GM18873 (cell line): ENCODE data around the gene PDE9A.

ENCODE experiments used
- ATAC-seq: cut with Tn5 transposase; IDR thresholded peaks from one replicate; pipeline ENCODE4 v1.9.1; 2021; ENCODE audit warnings: mild to moderate bottlenecking, moderate library complexity, moderate number of reproducible peaks; ENCODE audit not compliant: unreplicated experiment, low FRiP score

Gene PDE9A

DNA sequence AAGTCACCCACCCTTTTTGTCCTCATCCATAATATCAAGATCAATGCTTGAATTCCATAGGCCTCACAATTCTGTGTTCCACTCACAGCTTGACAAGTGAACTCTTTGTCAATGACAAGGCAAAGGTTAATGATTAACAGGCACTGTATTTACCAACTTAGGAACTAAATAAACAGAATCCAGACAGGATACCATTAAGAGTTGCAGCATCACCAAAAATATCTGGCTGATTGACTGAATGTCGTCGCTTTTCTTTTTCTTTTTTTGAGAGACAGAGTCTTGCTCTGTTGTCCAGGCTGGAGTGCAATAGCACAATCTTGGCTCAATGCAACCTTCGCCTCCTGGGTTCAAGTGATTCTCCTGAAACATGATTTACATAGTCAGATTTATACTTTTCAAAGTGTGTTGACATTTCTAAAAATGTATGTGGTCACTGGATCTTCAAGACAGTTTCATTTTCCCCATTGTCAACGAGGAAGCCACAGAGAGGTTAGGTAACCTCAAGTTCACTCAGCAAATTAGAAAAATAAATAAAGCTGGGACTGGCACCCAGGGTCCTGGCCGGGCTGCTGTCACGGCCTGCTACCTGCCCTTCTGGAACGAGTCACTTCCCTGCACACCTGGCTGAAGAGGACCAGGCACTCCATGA, 81.0 kb downstream of the PDE9A start:
- no peak for ATAC-seq

DNA sequence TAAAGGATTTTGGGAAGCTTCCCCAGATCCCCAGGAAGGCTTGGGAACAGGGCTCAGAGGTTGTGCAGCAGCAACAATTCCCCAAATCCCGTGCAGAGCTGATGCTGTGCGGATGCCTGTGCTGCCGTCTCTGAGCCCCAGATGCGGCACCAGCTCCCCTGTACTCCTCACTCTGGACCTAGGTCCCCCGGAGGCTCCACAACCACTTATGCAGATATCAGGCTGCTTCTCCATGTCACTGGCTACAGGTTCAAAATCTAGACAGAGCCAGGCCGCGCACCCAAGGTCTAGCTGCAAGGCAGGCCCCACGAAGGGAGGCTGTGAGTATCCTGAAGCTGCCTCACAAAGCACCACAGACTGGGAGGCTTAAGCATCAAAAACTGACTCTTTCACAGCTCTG, 81.6 kb downstream of the PDE9A start:
- ATAC-seq: no peak

DNA sequence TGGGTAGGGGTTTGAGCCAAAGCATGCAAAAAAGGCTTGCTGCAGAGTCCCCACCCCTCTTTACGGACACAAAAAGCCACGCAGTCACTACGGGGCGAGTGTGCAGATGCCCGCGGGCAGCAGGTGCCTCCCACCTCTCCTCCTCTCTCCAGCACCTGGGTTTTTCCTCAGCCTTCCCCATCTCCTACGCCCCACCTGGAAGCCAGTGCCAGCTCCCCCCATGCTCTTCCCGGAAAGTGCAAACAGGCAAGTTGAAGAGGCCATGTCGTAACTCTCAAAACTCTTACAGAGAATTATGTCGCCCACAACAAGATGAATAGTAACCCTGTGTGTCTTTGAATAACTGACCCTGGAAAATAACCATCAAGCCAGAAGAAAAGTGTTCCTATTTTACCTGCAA, 82.5 kb downstream of the PDE9A start:
- ATAC-seq: no peak

DNA sequence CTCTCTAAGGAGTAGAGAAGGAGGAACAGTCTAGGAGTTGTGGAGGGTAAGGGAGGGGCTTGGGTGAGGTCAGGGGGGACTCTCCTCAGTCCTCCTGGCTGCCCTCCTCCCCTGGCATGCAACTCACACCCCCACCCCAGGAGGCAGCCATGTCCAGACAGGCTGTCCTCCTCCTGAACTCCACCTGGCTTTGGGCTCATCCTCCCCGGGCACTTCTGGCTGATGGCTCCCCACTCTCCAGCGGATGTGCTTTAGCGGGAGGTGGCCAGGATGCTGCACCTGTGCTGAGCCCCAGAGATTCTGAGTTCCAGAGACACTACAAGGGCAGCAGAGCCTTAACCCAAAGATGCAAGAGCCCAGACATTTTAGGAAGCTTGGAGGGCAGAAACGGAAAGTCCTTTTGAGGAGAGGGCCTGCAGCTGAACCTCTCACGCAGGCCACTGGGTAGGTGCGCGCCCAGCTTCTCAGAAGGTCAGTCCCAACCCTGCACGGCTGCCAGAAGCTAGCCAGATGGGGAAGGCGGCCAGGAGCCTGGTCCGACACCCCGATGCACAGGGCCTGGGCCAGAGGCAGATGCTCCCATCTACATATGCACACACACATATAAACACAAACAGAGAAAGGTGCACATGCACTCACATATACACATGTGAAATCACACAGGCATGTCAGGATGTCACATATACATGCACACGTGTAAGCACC, 83.4 kb downstream of the PDE9A start:
- no peak for ATAC-seq

DNA sequence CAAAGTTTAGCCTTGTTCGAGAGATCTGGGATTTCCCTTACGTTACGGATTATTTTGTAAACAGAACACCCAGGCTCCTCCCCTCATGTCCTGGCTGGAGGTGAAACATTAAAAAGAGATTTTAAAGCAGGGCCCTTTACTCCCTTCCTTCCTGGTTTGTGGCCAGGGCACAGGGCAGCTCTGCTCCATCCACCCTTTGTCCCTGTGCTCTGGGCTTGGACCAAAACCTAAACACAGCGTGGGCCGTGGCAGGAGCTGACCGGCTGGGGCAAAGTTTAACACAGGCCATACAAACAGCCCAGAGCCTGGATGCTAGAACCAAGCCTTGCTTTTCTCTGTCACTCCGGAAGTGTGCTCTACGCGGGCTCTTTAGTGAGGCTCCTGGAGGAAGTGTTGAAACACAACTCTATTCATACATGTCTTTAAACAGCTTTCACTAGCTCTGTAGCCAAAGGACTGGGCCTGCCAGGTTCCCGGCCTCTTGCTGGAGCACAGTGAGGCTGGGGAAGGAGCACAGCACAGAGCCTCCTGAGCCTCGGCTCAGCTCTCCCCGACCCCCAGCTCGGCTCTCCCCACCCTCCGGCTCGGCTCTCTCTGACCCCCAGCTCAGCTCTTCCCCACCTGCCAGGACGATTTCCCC, 84.7 kb downstream of the PDE9A start:
- ATAC-seq: no peak

DNA sequence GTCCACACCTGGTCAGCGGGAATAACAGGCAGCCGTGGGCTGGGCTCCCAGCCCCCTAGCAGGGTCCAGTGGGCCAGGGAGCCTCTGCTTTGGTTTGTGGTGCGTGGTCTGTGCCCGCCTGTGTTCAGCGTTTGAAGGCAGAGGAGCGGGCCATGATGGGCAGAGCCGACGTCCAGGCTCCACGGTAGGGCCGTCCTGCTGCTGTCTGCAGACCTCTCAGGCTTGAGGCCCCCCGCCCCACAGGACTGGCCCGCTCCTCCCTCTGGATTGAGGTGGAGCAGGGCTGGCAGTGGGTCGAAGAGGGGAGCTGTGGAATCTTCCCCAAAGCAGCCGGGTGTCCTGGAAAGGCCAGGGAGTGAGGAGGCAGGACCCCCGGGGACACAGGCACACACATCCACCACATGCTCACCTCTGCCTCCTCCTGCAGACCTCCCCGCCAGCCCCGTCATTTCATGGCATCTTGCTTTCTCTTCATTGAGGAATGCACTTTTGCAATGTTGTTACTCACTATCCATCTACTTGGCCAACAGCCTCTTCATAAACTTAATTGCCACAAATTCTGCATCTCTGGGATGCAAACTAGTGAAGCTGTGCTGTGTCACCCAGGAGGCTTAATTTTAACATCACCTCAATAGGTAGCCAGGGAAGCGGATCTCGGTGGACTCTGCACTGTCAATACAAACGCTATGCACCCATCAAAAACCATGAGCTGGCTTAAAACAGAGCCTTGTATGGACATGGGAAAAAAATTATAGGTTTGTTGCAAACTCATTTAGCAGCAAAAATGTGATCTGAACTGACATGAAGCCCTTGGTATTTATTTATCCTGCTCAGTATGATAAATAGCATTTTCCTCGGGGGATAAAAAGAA, 85.9 kb downstream of the PDE9A start:
- ATAC-seq: no peak

DNA sequence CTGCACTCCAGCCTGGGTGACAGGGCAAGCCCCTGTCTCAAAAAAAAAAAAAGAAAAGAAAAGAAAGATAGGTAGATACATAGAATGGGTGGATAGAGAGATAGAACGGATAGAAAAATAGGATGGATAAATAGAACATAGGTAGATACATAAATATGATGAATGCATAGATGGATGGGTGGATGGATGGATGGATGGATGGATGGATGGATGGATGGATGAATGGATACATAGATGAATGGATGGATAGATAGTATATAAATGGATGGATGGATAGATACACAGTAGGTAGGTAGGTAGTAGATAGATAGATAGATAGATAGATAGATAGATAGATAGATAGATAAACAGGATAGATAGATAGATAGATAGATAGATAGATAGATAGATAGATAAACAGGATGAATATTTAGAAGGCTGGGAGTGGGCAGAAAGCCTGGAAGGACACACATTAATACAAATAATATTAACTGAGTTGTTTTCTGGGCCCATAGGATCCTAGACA, 87.0 kb downstream of the PDE9A start:
- ATAC-seq: no peak

DNA sequence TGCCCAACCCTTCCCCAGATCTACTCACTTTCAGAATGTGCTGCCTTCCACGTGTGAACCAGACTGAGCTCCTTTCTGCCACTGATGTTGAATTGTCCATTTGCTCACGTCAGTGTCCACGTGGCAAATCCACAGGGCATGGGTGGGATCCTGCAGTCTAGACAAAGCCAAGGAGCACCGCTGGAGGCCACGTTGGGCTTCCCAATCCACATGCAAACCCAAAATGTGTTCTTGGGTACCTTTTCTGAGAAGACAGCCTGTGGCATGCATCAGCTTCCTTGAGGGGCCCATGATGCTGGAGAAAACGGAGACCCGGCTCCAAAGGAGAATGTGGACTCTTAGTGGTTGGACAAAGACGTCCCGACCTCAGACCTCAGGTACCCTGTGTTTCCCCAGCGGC, 87.6 kb downstream of the PDE9A start:
- no peak for ATAC-seq

DNA sequence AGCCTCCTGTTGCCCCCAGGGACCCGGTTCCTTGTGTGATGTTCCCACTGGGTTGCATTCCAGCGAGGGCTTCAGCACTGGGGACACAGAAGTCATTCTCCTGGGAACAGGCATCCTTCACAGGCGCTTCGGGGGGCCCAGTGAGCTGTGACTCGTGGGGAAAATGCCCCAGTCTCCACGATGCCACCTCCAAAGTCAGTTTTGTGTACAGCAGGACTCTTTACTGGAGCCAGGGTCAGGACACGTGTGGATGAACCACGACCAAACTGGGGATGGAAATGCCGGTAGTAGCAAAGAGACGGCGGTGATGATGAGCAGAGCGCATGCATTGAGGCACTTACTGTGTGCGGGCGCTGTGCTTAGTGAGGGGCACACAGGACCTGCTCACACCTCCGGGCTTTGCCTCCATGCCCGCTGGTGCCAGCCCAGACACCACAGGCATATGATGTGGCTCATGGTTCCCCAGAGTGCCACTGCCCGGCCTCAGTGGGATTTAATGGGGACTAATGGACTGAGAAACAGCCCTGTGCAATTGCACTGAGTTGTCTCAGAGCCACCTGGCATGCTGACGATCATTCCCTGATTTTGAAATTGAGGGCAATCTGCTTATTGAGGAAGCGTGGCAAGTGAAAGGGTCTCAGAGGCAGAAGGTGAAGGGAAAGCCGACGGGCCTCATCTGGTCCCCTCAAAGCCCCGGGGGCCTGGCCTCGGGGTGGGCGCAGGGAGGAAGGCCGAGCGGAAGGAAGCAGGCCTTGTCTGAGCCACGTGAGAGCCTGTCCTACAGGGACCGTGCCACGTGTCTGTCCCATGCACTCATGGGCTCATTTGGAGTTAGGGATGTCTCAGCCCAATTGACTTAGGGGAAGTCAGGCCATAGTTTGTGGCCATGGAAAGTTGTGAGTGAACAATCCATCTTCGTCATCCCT, 91.4 kb downstream of the PDE9A start:
- ATAC-seq: no peak

DNA sequence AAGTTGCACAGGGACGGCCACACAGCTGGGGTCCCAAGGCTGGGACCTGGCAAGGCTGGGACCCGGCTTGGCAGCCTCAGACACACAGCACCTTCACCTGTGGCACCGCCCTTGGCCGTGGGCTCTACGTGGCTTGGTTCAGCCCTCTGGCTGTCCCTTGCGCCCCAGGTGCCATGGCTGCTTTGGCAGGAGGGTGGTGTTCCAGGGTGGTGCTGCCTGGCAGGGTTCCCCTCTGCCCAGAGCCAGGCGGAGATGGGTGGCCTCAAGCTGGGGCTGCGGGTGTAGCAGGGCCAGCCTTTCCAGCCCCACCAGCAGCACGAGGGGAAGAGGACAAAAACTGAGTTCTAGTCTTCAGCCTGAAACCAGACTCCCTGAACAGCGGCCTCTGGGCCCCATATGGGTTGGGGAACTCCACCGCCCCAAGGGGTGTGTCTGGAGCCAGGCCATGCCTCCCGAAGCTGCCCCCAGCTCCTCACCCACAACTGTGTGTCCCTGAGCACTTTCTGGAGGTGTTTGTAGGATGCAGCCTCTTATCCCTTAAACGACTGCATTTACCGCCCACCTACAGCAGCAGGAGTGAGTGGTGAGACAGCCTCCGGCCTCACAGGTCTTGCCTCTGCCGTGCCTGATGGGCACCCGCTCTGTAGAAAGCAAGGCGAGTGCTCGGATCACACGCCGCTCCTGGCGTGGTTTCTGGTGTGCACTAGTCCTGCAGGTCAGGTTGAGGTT, 92.3 kb downstream of the PDE9A start:
- ATAC-seq: no peak

DNA sequence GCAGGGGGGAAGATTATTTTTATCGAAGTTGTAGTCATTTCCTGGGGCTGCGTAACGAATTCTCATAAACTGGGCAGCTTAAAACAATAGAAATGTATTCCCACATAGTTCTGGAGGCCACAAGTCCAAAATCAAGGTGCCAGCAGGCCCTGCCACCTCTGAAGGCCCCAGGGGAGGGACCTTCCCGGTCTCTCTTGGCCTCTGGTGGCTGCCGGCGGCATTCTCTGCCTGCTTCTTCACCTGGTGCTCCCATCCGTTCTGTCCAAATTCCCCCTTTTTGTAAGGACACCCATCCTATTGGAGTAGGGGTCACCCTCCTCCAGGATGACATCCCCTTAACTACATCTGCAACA, 92.8 kb downstream of the PDE9A start:
- ATAC-seq: no peak

DNA sequence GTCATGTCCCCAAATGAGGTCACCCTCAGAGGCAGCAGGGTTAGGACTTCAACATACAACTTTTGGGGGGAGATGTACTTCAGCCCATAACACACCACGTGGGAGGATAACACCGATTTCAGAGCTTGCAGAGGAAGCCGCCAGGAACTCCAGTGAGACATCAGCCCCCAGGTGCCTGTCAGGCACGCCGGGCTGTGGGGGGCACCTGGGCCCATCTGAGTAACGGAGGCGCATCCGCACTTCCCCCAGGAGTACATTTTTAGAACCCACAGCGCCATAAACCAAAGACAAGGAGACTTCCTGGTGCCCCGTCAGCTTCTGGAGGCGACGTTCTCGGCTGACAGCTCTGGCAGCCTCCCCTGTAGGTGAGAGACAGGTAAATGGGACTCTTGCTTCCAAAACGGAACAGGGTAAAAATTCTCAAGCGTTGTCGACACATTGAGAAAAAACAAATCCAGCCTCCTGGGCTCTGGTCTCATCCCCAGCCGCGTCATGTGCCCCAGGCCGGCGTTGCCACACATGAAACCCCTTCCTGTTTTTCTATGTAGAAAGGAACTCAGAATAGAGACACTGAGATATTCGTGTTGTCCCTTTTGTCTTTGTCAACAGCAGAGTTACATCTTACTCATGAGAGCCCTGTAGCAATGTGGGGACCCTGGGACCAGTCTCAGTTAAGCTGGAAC, 93.3 kb downstream of the PDE9A start:
- ATAC-seq: no peak

DNA sequence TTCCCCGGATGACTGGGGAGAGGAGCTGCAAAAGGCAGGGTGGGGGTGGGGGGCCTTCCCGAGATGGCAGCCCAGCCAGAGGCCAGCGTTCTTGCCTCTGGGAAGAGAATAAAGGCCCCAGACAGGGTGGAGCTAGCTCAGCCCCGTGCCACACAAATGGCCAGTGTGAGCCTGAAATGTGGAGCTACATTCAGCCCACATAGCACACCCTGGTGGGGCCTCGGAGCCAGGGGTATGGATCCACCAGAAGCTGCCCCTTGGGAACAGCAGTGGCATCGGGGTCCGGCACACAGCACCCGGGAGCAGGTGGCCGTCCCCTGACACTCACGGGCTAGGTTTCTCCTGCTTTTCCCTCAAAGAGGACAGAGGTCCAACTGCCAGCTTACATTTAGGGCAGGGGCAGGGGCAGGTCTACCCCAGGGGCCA, 93.9 kb downstream of the PDE9A start:
- no peak for ATAC-seq

DNA sequence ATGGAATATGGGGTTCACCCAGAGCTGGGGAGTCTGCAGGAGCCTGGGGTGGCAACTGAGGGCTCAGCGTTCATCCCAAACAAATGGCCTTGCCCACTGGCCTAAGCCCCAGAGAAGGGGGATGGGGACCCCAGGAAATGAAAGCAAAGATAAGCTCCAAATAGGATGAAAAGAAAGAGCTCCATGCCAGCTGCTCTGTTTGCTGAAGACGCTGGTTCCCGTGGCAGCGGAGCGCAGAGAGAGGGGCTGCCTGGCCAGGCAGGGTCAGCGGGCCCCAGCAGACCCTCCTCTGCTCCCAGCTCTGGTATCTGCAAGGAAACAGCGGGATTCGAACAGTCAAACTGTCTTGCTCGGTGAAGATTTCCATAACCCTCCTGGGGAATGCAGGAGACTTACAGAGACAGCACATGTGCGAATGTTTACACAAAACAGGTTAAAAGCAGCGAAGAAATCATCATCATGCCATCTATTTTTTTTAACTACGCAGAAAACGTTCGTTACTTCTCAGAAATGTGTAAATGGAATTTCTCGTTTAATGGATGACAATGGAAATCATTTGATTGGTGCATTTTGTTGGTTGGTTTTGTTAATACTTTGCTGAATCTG, 94.4 kb downstream of the PDE9A start:
- ATAC-seq: no peak

DNA sequence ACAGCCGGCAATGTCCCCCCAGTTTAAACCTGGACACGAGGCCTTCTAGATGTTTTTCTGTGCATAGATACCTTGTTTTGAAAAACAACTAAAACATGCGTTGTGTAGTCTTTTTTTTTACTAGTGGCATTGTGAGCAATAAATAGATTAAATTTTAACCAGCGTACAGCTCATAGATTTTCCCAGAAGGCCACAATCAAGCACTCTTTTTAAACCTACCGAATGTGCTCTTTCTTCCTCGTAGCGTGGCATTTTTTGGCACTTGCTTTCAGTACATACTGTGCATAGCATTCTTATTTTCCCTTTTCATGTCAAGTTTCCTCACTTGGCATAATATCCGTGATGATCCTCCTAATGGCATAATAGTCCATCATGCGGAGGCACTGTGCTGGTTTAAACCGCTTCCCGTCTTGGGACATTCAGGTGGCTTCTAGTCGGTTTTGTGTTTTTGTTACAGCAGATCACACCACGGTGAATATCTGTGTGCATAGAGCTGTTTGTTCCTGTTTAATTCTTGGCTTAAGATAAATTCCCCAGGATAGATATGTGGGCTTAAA, 95.3 kb downstream of the PDE9A start:
- ATAC-seq: no peak

DNA sequence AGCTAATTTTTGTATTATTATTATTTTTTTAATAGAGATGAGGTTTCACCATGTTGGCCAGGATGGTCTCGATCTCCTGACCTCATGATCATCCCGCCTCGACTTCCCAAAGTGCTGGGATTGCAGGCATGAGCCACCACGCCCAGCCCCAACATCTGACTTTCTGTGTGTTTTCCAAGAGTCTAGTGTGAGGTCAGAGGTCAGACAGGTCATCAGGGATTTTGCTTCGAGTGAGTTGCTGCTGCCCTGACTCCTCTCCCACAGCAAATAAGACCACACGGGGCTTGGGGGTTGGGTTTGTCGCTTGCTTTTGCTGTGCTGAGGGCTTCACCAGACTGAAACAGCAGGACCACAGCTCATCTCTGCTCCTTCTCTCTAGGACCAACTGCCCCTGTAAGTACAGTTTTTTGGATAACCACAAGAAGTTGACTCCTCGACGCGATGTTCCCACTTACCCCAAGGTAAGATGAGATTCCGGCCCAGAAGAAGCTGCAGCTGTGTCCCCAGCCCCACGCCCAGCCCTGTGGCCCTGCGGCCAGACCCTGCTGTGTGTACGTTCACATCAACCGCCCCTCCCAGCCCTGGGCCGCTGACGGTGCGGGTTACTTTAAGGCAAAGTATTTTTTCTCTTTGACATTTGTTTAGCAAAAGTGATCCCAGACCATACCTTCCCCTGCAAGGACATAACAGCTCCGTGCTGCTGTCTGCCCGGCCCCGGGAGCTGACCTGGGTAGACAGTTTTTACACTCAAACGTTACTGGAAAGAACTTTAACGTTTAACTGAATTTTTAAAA, 97.5 kb downstream of the PDE9A start:
- ATAC-seq: no peak

DNA sequence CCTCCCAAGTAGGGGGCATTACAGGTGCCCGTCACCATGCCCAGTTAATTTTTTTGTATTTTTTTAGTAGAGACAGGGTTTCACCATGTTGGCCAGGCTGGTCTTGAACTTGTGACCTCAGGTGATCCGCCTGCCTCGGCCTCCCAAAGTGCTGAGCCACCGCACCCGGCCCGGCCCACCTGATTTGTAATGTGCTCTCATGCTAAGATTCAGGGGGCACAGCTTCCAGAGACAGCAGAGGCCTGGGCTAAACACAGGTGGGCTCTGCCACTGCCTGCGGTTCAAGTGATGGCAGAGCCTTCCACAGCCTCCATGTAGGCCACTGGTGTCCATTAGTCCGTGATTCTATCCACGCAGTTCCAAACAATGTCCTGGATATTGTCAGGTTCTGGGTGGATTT, 98.4 kb downstream of the PDE9A start:
- no peak for ATAC-seq
